ENCODE results near the gene GNB1L.
A peak's percentile ranks its signal among the peaks of the same experiment; 100 is the strongest.

Gene GNB1L

GRCh38 chr22:19808873-19809478 lies 45.7 kb downstream of the GNB1L start:
- no peak for DNase-seq (ENCODE audit: low spot score)

GRCh38 chr22:19807914-19808872 lies 46.5 kb downstream of the GNB1L start:
- no peak for DNase-seq (ENCODE audit: low spot score)

GRCh38 chr22:19807161-19807913 lies 47.3 kb downstream of the GNB1L start:
- DNase-seq (ENCODE audit: low spot score) = no peak

- DNase-seq (ENCODE audit: low spot score) = no peak
Measured at GRCh38 chr22:19806213-19807160, 48.2 kb downstream of the GNB1L start.

GRCh38 chr22:19805821-19806212 lies 48.9 kb downstream of the GNB1L start:
- DNase-seq (ENCODE audit: low spot score) = no peak

- DNase-seq (ENCODE audit: low spot score) = no peak
Measured at GRCh38 chr22:19803736-19804267, 50.9 kb downstream of the GNB1L start.

GRCh38 chr22:19802894-19803735 lies 51.6 kb downstream of the GNB1L start:
- no peak for DNase-seq (ENCODE audit: low spot score)

- no peak for DNase-seq (ENCODE audit: low spot score)
Measured at GRCh38 chr22:19802001-19802893, 52.4 kb downstream of the GNB1L start.

GRCh38 chr22:19801340-19802000 lies 53.2 kb downstream of the GNB1L start:
- DNase-seq (ENCODE audit: low spot score) = peak; percentile 70

GRCh38 chr22:19800761-19801244 lies 53.9 kb downstream of the GNB1L start:
- DNase-seq (ENCODE audit: low spot score) = peak; percentile 62

- DNase-seq (ENCODE audit: low spot score) = no peak
Measured at GRCh38 chr22:19800306-19800705, 54.4 kb downstream of the GNB1L start.

GRCh38 chr22:19799322-19800190 lies 55.1 kb downstream of the GNB1L start:
- DNase-seq (ENCODE audit: low spot score) = peak; percentile 97

- no peak for DNase-seq (ENCODE audit: low spot score)
Measured at GRCh38 chr22:19798891-19799293, 55.8 kb downstream of the GNB1L start.

- no peak for DNase-seq (ENCODE audit: low spot score)
Measured at GRCh38 chr22:19798003-19798665, 56.5 kb downstream of the GNB1L start.

GRCh38 chr22:19797086-19798002 lies 57.3 kb downstream of the GNB1L start:
- DNase-seq (ENCODE audit: low spot score) = no peak

GRCh38 chr22:19796160-19796559 lies 58.5 kb downstream of the GNB1L start:
- DNase-seq (ENCODE audit: low spot score) = no peak
